ENCODE data around the gene TYK2.
A peak's percentile ranks its signal among the peaks of the same experiment; 100 is the strongest.

The TYK2 gene

GRCh38 chr19:10407096-10407495 lies 26.7 kb upstream of the TYK2 start:
- Histone ChIP-seq H3K27me3 (ENCODE audit: insufficient read depth, low read length, poor library complexity, severe bottlenecking) (no peaks in the 10 kb centered on the region), H3K9me2 (replicated peaks; ENCODE audit: low read depth, low read length) (no peaks in the 10 kb centered on the region), H3K36me3 (ENCODE audit: insufficient read depth, low read length) (no peaks in the 10 kb centered on the region), H3K4me2 (ENCODE audit: low read depth, low read length, poor library complexity, severe bottlenecking) (no peak overlapping the region), H3K9me3 (ENCODE audit: insufficient read depth, low read depth, low read length) (no peaks in the 10 kb centered on the region), H3K9ac (ENCODE audit: low read depth, low read length, poor library complexity, severe bottlenecking) (no peak overlapping the region), H2AFZ (ENCODE audit: low read length) (no peak overlapping the region), H3F3A (ENCODE audit: low read depth) (peaks cover 8% of the 10 kb centered on the region; the same call in 1 of the 2 replicates), H3K4me1 (ENCODE audit: insufficient read depth, low read length, poor library complexity, severe bottlenecking) (peaks cover 25% of the 10 kb centered on the region), H4K20me1 (ENCODE audit: insufficient read depth, low read length, poor library complexity, severe bottlenecking) (peaks cover 10% of the 10 kb centered on the region), H3K79me2 (ENCODE audit: insufficient read depth, low read length) (peaks cover 13% of the 10 kb centered on the region), H3K4me3 (ENCODE audit: low read length, poor library complexity, severe bottlenecking) (no peak overlapping the region)
- TF ChIP-seq EZH2phosphoT487 (IDR thresholded peaks at IDR 0.05; ENCODE audit: borderline replicate concordance) (no peak), CTCF (conservative IDR thresholded peaks at IDR 0.05; ENCODE audit: low read length) (no peak)

GRCh38 chr19:10406191-10406590 lies 25.8 kb upstream of the TYK2 start:
- peaks cover 19% of the 10 kb centered on the region for H4K20me1 ChIP-seq (ENCODE audit: insufficient read depth, low read length, poor library complexity, severe bottlenecking)
- H3K4me1 ChIP-seq (ENCODE audit: insufficient read depth, low read length, poor library complexity, severe bottlenecking), result peaks cover 31% of the 10 kb centered on the region

DNA sequence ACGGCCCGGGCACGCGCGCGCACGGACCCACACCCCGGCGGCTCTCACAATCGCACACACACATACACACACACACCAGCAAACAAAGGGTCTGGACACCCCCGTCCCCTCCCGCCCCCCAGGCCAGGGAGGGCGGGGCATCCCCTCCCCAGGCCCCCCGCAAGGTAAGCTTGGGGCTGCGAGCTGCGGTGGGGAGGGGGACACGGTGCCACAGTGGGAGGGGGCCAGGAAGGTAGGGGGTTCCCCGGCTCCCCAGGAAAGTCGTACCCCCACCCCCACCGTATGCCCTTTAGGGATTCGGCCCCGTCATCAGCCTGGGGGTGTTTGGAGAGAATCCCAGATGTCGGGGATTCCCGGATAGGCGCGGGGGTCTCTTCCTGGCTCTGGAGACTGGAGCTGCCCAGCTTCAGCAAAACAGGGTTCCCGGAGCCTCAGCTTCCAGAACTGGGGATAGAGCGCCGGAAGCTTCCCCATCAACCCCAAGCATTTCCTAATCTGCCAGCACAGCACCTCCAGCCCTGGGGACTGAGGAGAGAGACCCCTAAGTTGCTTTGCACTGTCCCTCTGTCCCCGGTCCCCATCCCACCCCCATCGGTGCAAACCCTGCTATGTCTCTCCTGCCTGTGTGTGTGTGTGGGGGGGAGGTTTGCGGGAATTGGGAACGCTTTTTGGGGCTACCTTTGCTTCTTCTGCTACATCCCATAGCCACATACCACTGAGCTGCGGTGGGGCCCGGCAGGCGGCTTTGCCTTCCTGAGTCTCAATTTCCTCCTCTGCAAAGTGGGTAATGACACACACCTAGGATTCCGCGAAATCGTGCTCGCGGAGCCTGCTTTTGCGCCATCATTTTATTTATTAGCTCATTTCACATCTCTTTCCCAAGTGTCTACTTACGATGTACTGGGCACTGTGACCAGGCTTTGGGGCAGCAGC lies 24.8 kb upstream of the TYK2 start:
- no peaks in the 10 kb centered on the region for H3K36me3 ChIP-seq (ENCODE audit: insufficient read depth, low read length)
- peaks cover 32% of the 10 kb centered on the region for H3K79me2 ChIP-seq (ENCODE audit: insufficient read depth, low read length)
- H3K9me2 ChIP-seq (replicated peaks; ENCODE audit: low read depth, low read length), result no peaks in the 10 kb centered on the region
- H3K4me3 ChIP-seq (ENCODE audit: low read length, poor library complexity, severe bottlenecking), result peak overlapping the region; percentile 95
- H3K27me3 ChIP-seq (ENCODE audit: insufficient read depth, low read length, poor library complexity, severe bottlenecking), result no peaks in the 10 kb centered on the region
- H4K20me1 ChIP-seq (ENCODE audit: insufficient read depth, low read length, poor library complexity, severe bottlenecking), result peaks cover 30% of the 10 kb centered on the region
- no peaks in the 10 kb centered on the region for H3K9me3 ChIP-seq (ENCODE audit: insufficient read depth, low read depth, low read length)
- H3K4me2 ChIP-seq (ENCODE audit: low read depth, low read length, poor library complexity, severe bottlenecking), result peak overlapping the region; percentile 98
- peak overlapping the region; percentile 79 for H3K9ac ChIP-seq (ENCODE audit: low read depth, low read length, poor library complexity, severe bottlenecking)
- TF ChIP-seq EZH2phosphoT487 (IDR thresholded peaks at IDR 0.05; ENCODE audit: borderline replicate concordance) (no peak), CTCF (conservative IDR thresholded peaks at IDR 0.05; ENCODE audit: low read length) (no peak)
- H2AFZ ChIP-seq (ENCODE audit: low read length), result peak overlapping the region; percentile 93
- H3F3A ChIP-seq (ENCODE audit: low read depth), result peaks cover 8% of the 10 kb centered on the region; the same call in 1 of the 2 replicates
- peaks cover 38% of the 10 kb centered on the region for H3K4me1 ChIP-seq (ENCODE audit: insufficient read depth, low read length, poor library complexity, severe bottlenecking)

More at GRCh38 chr19:10406191-10406590, 25.8 kb upstream of the TYK2 start:
- H3K4me2 ChIP-seq (ENCODE audit: low read depth, low read length, poor library complexity, severe bottlenecking), result no peak overlapping the region
- H3K9me2 ChIP-seq (replicated peaks; ENCODE audit: low read depth, low read length), result no peaks in the 10 kb centered on the region
- peaks cover 22% of the 10 kb centered on the region for H3K79me2 ChIP-seq (ENCODE audit: insufficient read depth, low read length)
- H2AFZ ChIP-seq (ENCODE audit: low read length), result no peak overlapping the region
- no peak overlapping the region for H3K9ac ChIP-seq (ENCODE audit: low read depth, low read length, poor library complexity, severe bottlenecking)
- H3F3A ChIP-seq (ENCODE audit: low read depth), result peaks cover 8% of the 10 kb centered on the region; the same call in 1 of the 2 replicates
- H3K36me3 ChIP-seq (ENCODE audit: insufficient read depth, low read length), result no peaks in the 10 kb centered on the region
- H3K27me3 ChIP-seq (ENCODE audit: insufficient read depth, low read length, poor library complexity, severe bottlenecking), result no peaks in the 10 kb centered on the region
- H3K4me3 ChIP-seq (ENCODE audit: low read length, poor library complexity, severe bottlenecking), result no peak overlapping the region
- H3K9me3 ChIP-seq (ENCODE audit: insufficient read depth, low read depth, low read length), result no peaks in the 10 kb centered on the region
- TF ChIP-seq EZH2phosphoT487 (IDR thresholded peaks at IDR 0.05; ENCODE audit: borderline replicate concordance) (no peak), CTCF (conservative IDR thresholded peaks at IDR 0.05; ENCODE audit: low read length) (no peak)

Data from Loucy (cell line).